Epithelial cell of esophagus (primary cell): ENCODE measurements around the gene NELFE.
A peak's percentile ranks its signal among the peaks of the same experiment; 100 is the strongest.
"Not testable (repeated sequence)": the region's sequence is repeated elsewhere in the genome, so short reads cannot be mapped to it uniquely, and the experiment has no call there.

Experiments
- DNase-seq: peaks from one replicate; pipeline ENCODE4 v3.0.0; 2010; ENCODE audit warnings: low read depth
- H3K4me3 ChIP-seq: 2 replicates; pipeline ENCODE4 v1.5.1; 2011; ENCODE audit warnings: mild to moderate bottlenecking, low read length, control low read depth
- TF ChIP-seq, protein P1 (sequence below): IDR thresholded peaks from 2 replicates; pipeline ENCODE4 v1.5.1; 2011; ENCODE audit warnings: low read depth, mild to moderate bottlenecking, low read length, control low read depth, inconsistent platforms; ENCODE audit not compliant: insufficient read depth; ENCODE audit errors: missing control alignments

NELFE gene

DNA sequence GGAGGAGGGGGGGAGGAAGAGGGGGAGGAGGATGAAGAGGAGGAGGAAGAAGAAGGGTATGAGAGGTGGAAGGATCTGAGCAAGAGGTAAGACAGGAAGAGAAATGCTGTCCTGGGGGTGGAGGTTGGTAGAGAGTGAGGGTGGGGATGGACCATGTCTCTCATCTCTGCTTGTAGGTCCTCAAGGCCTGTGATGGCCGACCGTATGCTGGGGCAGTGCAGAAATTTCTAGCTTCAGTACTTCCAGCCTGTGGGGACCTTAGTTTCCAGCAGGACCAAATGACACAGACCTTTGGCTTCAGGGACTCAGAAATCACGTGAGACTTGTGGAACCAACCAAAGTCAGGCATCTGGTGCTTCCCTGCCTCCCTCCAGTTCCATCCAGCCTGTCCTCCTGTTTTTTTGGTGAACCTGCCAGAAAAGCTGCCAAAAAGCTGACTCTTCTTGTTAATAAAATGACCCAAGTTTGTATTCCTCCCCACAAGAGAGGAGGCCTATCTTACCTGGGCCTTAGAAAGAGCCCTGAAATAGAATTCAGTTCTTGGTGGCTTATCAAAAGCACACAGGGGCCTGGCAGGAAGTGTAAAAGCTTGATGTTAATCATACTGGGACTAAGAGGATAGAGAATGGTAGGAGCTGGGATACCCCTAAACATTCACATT, 20.6 kb upstream of the NELFE start:
- TF ChIP-seq, protein P1, sequence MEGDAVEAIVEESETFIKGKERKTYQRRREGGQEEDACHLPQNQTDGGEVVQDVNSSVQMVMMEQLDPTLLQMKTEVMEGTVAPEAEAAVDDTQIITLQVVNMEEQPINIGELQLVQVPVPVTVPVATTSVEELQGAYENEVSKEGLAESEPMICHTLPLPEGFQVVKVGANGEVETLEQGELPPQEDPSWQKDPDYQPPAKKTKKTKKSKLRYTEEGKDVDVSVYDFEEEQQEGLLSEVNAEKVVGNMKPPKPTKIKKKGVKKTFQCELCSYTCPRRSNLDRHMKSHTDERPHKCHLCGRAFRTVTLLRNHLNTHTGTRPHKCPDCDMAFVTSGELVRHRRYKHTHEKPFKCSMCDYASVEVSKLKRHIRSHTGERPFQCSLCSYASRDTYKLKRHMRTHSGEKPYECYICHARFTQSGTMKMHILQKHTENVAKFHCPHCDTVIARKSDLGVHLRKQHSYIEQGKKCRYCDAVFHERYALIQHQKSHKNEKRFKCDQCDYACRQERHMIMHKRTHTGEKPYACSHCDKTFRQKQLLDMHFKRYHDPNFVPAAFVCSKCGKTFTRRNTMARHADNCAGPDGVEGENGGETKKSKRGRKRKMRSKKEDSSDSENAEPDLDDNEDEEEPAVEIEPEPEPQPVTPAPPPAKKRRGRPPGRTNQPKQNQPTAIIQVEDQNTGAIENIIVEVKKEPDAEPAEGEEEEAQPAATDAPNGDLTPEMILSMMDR: no peak
- no peak overlapping the region for H3K4me3 ChIP-seq
- DNase-seq: no peak

DNA sequence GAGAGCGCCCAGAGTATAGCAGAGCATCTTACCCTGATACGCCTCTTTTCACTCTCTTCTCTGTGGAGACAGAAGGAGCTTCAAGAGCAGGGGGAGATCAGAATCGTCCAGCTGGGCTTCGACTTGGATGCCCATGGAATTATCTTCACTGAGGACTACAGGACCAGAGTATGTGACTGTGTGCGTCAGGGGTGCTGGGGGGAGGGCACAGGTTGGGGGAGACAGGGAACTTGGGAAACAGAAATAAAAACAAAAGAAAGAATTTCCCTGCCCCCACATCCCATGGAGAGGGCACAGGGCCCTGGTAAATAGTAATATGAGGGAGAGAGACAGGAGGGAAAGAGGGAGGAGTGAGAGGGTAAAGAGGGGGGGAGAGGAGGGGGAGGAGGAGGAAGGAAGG, 20.1 kb upstream of the NELFE start:
- no peak overlapping the region for H3K4me3 ChIP-seq
- DNase-seq: no peak
- TF ChIP-seq, protein P1: no peak

DNA sequence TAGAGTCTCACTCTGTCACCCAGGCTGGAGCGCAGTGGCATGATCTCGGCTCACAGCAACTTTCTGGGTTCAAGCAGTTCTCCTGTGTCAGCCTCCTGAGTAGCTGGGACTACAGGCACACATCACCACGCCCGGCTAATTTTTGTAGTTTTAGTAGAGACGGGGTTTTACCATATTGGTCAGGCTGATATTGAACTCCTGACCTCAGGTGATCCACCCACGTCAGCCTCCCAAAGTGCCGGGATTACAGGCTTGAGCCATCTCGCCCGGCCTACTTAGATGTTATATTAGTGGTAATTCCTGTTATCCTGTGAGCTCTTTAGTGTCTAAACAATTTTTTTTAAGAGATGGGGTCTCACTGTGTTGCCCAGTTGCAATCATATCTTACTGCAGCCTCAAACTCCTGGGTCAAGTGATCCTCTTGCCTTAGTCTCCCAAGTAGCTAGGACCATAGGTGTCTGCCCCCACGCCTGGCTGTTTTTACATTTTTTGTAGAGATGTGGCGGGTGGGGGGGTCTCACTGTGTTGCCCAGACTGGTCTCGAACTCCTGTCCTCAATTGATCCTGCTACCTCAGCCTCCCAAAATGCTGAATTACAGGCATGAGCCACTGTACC, 19.2 kb upstream of the NELFE start:
- no peak for DNase-seq
- TF ChIP-seq, protein P1: no peak
- H3K4me3 ChIP-seq: no peak overlapping the region

DNA sequence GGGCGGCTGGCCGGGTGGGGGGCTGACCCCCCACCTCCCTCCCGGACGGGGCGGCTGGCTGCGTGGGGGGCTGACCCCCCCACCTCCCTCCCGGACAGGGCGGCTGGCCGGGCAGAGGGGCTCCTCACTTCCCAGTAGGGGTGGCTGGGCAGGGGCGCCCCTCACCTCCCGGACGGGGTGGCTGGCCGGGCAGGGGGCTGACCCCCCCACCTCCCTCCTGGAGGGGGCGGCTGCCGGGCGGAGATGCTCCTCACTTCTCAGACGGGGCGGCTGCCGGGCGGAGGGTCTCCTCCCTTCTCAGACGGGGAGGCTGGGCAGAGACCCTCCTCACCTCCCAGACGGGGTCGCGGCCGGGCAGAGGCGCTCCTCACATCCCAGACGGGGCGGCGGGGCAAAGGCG, 17.3 kb upstream of the NELFE start:
- H3K4me3 ChIP-seq: not testable (repeated sequence)

DNA sequence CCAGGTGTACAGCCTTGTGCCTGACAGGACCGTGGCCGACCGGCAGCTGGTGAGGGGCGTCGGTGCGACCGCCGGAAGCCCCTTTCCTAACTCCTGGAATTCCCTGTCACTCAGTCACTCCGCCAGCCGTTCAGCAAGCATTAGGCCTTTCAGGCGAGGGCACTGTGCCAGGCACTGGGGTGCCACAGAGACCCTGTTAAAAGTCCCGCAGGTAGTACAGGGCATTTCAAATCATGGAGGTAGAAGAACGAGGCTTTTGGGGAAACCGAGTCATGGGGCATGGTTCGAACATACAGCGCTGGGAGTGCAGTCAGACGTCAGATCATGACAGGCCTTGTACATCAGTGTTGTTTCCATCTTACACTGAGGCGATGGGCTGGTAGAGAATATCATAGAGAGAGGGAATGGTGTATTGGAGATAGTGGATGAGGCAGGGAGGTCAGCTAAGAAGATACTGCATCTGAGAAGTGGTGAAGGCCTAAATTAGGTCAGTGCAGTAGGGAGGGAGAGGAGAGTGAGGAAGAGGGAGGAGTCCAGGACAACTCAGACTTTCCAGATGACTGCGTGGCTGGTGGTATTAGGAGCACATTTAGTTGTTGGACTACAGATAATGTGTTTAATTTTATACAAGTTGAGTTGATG, 14.1 kb upstream of the NELFE start:
- peak overlapping the region; percentile 93 for H3K4me3 ChIP-seq
- TF ChIP-seq, protein P1: no peak
- peak; percentile 24 for DNase-seq

More for the DNA sequence above, 17.3 kb upstream of the NELFE start:
- not testable (repeated sequence) for DNase-seq

DNA sequence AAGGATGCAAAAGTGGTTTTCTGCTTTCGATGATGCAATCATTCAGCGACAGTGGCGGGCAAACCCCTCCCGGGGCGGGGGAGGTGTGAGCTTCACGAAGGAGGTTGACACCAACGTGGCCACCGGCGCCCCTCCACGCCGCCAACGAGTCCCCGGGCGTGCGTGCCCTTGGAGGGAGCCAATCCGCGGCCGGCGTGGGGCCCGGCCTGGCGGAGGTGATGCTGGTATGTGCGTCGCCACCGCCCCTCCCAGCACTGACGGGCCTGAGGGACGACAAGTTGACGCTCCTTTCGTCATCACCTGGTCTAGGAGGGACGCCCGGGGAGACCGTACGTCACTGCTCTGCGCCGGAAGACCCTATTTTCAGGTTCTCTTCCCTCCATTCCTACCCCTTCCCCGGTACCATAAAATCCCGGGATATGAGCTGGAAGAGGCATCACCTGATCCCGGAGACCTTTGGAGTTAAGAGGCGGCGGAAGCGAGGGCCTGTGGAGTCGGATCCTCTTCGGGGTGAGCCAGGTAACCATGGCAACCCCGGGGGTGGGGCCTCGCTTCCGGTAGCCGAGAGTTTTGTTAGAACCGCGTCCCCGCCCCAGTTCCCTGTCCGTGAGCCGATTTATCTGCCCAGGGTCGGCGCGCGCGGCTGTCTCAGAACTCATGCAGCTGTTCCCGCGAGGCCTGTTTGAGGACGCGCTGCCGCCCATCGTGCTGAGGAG, 13.4 kb upstream of the NELFE start, which contains the start of gene DXO:
Gene DXO, minus strand, starts transcription at position 146 of the 716 bp plus-strand sequence. CDS start 463 bp downstream, outside the sequence.
- TF ChIP-seq, protein P1: no peak
- peak within 1 kb of the TSS; percentile 93 for H3K4me3 ChIP-seq
- DNase-seq: peak; percentile 99
